Measurements from ENCODE around the gene COL5A1.
A peak's percentile ranks its signal among the peaks of the same experiment; 100 is the strongest.
"Not testable (repeated sequence)": the region's sequence is repeated elsewhere in the genome, so short reads cannot be mapped to it uniquely, and the experiment has no call there.

COL5A1 gene

GRCh38 chr9:134655586-134656333 is 14.2 kb downstream of the COL5A1 start:
- no peak for DNase-seq (ENCODE audit: low read depth)

GRCh38 chr9:134656334-134657006 is 14.9 kb downstream of the COL5A1 start:
- DNase-seq (ENCODE audit: low read depth): no peak

GRCh38 chr9:134657666-134658377 is 16.2 kb downstream of the COL5A1 start:
- no peak for DNase-seq (ENCODE audit: low read depth)

- DNase-seq (ENCODE audit: low read depth): no peak
These were observed 16.9 kb downstream of the COL5A1 start for GRCh38 chr9:134658378-134658955.

GRCh38 chr9:134659688-134660131 is 18.1 kb downstream of the COL5A1 start:
- no peak for DNase-seq (ENCODE audit: low read depth)

GRCh38 chr9:134660407-134660806 is 18.8 kb downstream of the COL5A1 start:
- no peak for DNase-seq (ENCODE audit: low read depth)

GRCh38 chr9:134661299-134661698 is 19.7 kb downstream of the COL5A1 start:
- no peak for DNase-seq (ENCODE audit: low read depth)

GRCh38 chr9:134661791-134662142 is 20.2 kb downstream of the COL5A1 start:
- DNase-seq (ENCODE audit: low read depth): no peak

GRCh38 chr9:134662143-134662876 is 20.7 kb downstream of the COL5A1 start:
- DNase-seq (ENCODE audit: low read depth): peak; percentile 94

- DNase-seq (ENCODE audit: low read depth): no peak
These were observed 21.5 kb downstream of the COL5A1 start for GRCh38 chr9:134663084-134663483.

GRCh38 chr9:134663753-134664415 is 22.3 kb downstream of the COL5A1 start:
- peak; percentile 42 for DNase-seq (ENCODE audit: low read depth)

GRCh38 chr9:134664446-134664845 is 22.8 kb downstream of the COL5A1 start:
- no peak for DNase-seq (ENCODE audit: low read depth)

- DNase-seq (ENCODE audit: low read depth): no peak
These were observed 24.6 kb downstream of the COL5A1 start for GRCh38 chr9:134666208-134666607.

GRCh38 chr9:134666831-134667230 is 25.2 kb downstream of the COL5A1 start:
- DNase-seq (ENCODE audit: low read depth): no peak

- not testable (repeated sequence) for DNase-seq (ENCODE audit: low read depth)
These were observed 27.4 kb downstream of the COL5A1 start for GRCh38 chr9:134668977-134669376.

GRCh38 chr9:134669399-134669955 is 27.9 kb downstream of the COL5A1 start:
- DNase-seq (ENCODE audit: low read depth): no peak

GRCh38 chr9:134670042-134670525 is 28.5 kb downstream of the COL5A1 start:
- DNase-seq (ENCODE audit: low read depth): peak; percentile 68

GRCh38 chr9:134670851-134671281 is 29.3 kb downstream of the COL5A1 start:
- DNase-seq (ENCODE audit: low read depth): no peak

GRCh38 chr9:134671341-134672113 is 29.9 kb downstream of the COL5A1 start:
- DNase-seq (ENCODE audit: low read depth): peak; percentile 49

GRCh38 chr9:134676361-134676760 is 34.8 kb downstream of the COL5A1 start:
- DNase-seq (ENCODE audit: low read depth): no peak

Measured in fibroblast of gingiva (primary cell).